H1 (cell line): ENCODE measurements around the gene CASTOR1. TPM values are rescaled to one million over a fixed set of nuclear protein-coding genes. Genes with fewer than 3 reads are reported as not detected.

Experiments used
- CTCF ChIA-PET: fragments of 300-600 bp; sonication (Branson Sonifier 250); formaldehyde crosslinking; loops from one replicate; lab custom pipeline; 2021; ENCODE audit not compliant: partially characterized antibody; lab: Charles Lee
- POLR2A ChIA-PET: fragments of 300-600 bp; sonication (Branson Sonifier 250); formaldehyde crosslinking; loops from one replicate; lab custom pipeline; 2021; ENCODE audit warnings: inconsistent platforms; ENCODE audit not compliant: partially characterized antibody; lab: Charles Lee
- DNase-seq, 2 experiments: peaks; one replicate each; pipeline versions ENCODE4 v3.0.0 to v3.0.0-alpha.2; 2010 to 2022; ENCODE audit warnings: low spot score in 2 of 2, low read depth in 1 of 2, mixed read lengths in 1 of 2
- FAIRE-seq: peaks from 2 replicates; lab custom pipeline; 2011; peaks lifted over from hg19 to GRCh38; lab: Jason Lieb, UNC
- H2AFZ ChIP-seq: 2 replicates; pipeline ENCODE4 v1.8.1; 2012; ENCODE audit warnings: low read length, inconsistent platforms
- H2AK5ac ChIP-seq: 2 replicates; pipeline ENCODE4 v1.6.1; 2013; ENCODE audit warnings: low read depth, low read length
- H2BK120ac ChIP-seq: replicated peaks from 2 replicates; pipeline ENCODE3; 2013; ENCODE audit warnings: low read depth, low read length, inconsistent platforms
- H2BK12ac ChIP-seq: 2 replicates; pipeline ENCODE4 v1.6.1; 2013; ENCODE audit warnings: low read depth, low read length
- H2BK15ac ChIP-seq: 2 replicates; pipeline ENCODE4 v1.6.1; 2013; ENCODE audit warnings: low read length
- H2BK20ac ChIP-seq: 2 replicates; pipeline ENCODE4 v1.6.1; 2013; ENCODE audit warnings: low read length
- H2BK5ac ChIP-seq: 2 replicates; pipeline ENCODE4 v1.6.1; 2013; ENCODE audit warnings: low read depth, low read length
- H3K14ac ChIP-seq: 2 replicates; pipeline ENCODE4 v1.6.1; 2013; ENCODE audit warnings: inconsistent platforms; ENCODE audit not compliant: insufficient read length
- H3K18ac ChIP-seq: 2 replicates; pipeline ENCODE4 v1.6.1; 2013; ENCODE audit warnings: low read length; ENCODE audit errors: extremely low read depth
- H3K23ac ChIP-seq: 2 replicates; pipeline ENCODE4 v1.6.1; 2013; ENCODE audit warnings: inconsistent platforms; ENCODE audit not compliant: insufficient read length
- H3K23me2 ChIP-seq: 2 replicates; pipeline ENCODE4 v1.6.1; 2013; ENCODE audit warnings: low read depth, low read length
- H3K27ac ChIP-seq: 2 replicates; pipeline ENCODE4 v1.6.1; 2011; ENCODE audit warnings: low read depth, low read length, inconsistent platforms
- H3K27me3 ChIP-seq, 4 experiments: replicated peaks in 1 of 4; 1 replicate in 1 of 4; 2 replicates in 3 of 4; pipeline versions ENCODE4 v1.6.1 to v1.8.1; 2011 to 2013; ENCODE audit warnings: low read length in 3 of 4, mild to moderate bottlenecking in 3 of 4, inconsistent platforms in 2 of 4, mixed read lengths in 2 of 4, moderate library complexity in 1 of 4; ENCODE audit not compliant: control insufficient read depth in 3 of 4, insufficient read depth in 3 of 4; ENCODE audit errors: extremely low read depth in 1 of 4
- H3K36me3 ChIP-seq, 4 experiments: 2 replicates each; pipeline versions ENCODE4 v1.6.1 to v1.8.1; 2011 to 2013; ENCODE audit warnings: mild to moderate bottlenecking in 4 of 4, low read length in 3 of 4, moderate library complexity in 2 of 4, control low read depth in 1 of 4, inconsistent platforms in 1 of 4; ENCODE audit not compliant: insufficient read depth in 4 of 4, control insufficient read depth in 2 of 4
- H3K4ac ChIP-seq: replicated peaks from 2 replicates; pipeline ENCODE3; 2013; ENCODE audit warnings: low read length, low read depth, mixed read lengths, inconsistent platforms; ENCODE audit not compliant: insufficient read length
- H3K4me1 ChIP-seq, 4 experiments: replicated peaks in 1 of 4; 1 replicate in 1 of 4; 2 replicates in 3 of 4; pipeline versions ENCODE4 v1.6.1 to v1.8.1; 2011 to 2013; ENCODE audit warnings: low read length in 3 of 4, inconsistent platforms in 2 of 4, mixed read lengths in 1 of 4; ENCODE audit not compliant: insufficient read depth in 4 of 4, control insufficient read depth in 3 of 4
- H3K4me2 ChIP-seq, 2 experiments: 2 replicates each; pipeline versions ENCODE4 v1.6.1 to v1.8.1; 2011 to 2013; ENCODE audit warnings: low read depth in 2 of 2, low read length in 2 of 2, control low read depth in 1 of 2, inconsistent platforms in 1 of 2, mild to moderate bottlenecking in 1 of 2; ENCODE audit not compliant: insufficient read depth in 1 of 2
- H3K4me3 ChIP-seq, 4 experiments: fragments of 200-600, 300-600 bp in 1 of 4; sonication (generic), shearing (Covaris generic), sonication (Bioruptor Twin) in 1 of 4; 2 replicates each; pipeline versions ENCODE4 v1.5.1 to v1.8.1; 2011 to 2016; ENCODE audit warnings: low read length in 4 of 4, low read depth in 3 of 4, control low read depth in 2 of 4, inconsistent platforms in 2 of 4, mild to moderate bottlenecking in 2 of 4, mixed read lengths in 1 of 4, moderate library complexity in 1 of 4; ENCODE audit not compliant: insufficient read depth in 2 of 4; ENCODE audit errors: extremely low read depth in 1 of 4
- H3K56ac ChIP-seq: replicated peaks from 2 replicates; pipeline ENCODE3; 2013; ENCODE audit warnings: low read depth, mild to moderate bottlenecking, mixed read lengths, low read length, inconsistent platforms; ENCODE audit not compliant: insufficient read length
- H3K79me1 ChIP-seq: 2 replicates; pipeline ENCODE4 v1.6.1; 2013; ENCODE audit warnings: low read depth, low read length, control low read depth
- H3K79me2 ChIP-seq, 2 experiments: 2 replicates each; pipeline versions ENCODE4 v1.6.1 to v1.8.1; 2012 to 2013; ENCODE audit warnings: low read length in 2 of 2, mild to moderate bottlenecking in 2 of 2, inconsistent platforms in 1 of 2; ENCODE audit not compliant: insufficient read depth in 2 of 2, control insufficient read depth in 1 of 2
- H3K9ac ChIP-seq, 4 experiments: replicated peaks in 1 of 4; 1 replicate in 1 of 4; 2 replicates in 3 of 4; pipeline versions ENCODE4 v1.6.1 to v1.8.1; 2011 to 2013; ENCODE audit warnings: low read depth in 3 of 4, low read length in 3 of 4, control low read depth in 2 of 4, mild to moderate bottlenecking in 2 of 4, moderate library complexity in 2 of 4, inconsistent platforms in 1 of 4; ENCODE audit errors: extremely low read depth in 1 of 4
- H3K9me3 ChIP-seq, 2 experiments: 2 replicates each; pipeline versions ENCODE4 v1.6.1 to v1.8.1; 2012 to 2013; ENCODE audit warnings: mild to moderate bottlenecking in 2 of 2, moderate library complexity in 2 of 2, control low read depth in 1 of 2, inconsistent platforms in 1 of 2, low read depth in 1 of 2, low read length in 1 of 2, mixed read lengths in 1 of 2; ENCODE audit not compliant: insufficient read depth in 2 of 2
- H4K20me1 ChIP-seq, 2 experiments: replicated peaks in 1 of 2; 2 replicates each; pipeline versions ENCODE3 to v1.8.1; 2011 to 2013; ENCODE audit warnings: inconsistent platforms in 2 of 2, low read length in 2 of 2, mild to moderate bottlenecking in 1 of 2; ENCODE audit not compliant: insufficient read depth in 2 of 2, control insufficient read depth in 1 of 2
- H4K5ac ChIP-seq: 2 replicates; pipeline ENCODE4 v1.6.1; 2013; ENCODE audit warnings: low read length, low read depth, mixed read lengths, inconsistent platforms; ENCODE audit not compliant: insufficient read length
- H4K8ac ChIP-seq: 2 replicates; pipeline ENCODE4 v1.8.0; 2013; ENCODE audit warnings: mild to moderate bottlenecking, moderate library complexity, low read length, inconsistent platforms; ENCODE audit not compliant: insufficient read depth; ENCODE audit errors: extremely low read depth
- H4K91ac ChIP-seq: replicated peaks from 2 replicates; pipeline ENCODE3; 2013; ENCODE audit warnings: low read length, mixed read lengths, inconsistent platforms; ENCODE audit not compliant: insufficient read length
- GTF2F1 ChIP-seq: IDR thresholded peaks from 2 replicates; pipeline ENCODE4 v1.6.1; 2012; ENCODE audit warnings: low read depth, low read length, improper control_type of control experiment, borderline replicate concordance
- WGBS, 2 experiments: shearing (Covaris generic) in 1 of 2; methylation state at CpG; one replicate each; pipeline versions ENCODE4 v1.1.6 to v1.1.7; 2013 to 2015; ENCODE audit warnings: low lambda C conversion rate in 2 of 2, mixed read lengths in 2 of 2, inconsistent platforms in 1 of 2, low coverage in 1 of 2, missing lambda C conversion rate in 1 of 2; ENCODE audit not compliant: insufficient replicate concordance in 2 of 2, insufficient coverage in 1 of 2, insufficient read length in 1 of 2; ENCODE audit errors: extremely low coverage in 1 of 2, missing lambda C conversion rate in 1 of 2; 5-methylcytosine and 5-hydroxymethylcytosine counted together
- polyA plus RNA-seq, 7 experiments: library from polyadenylated mRNA; depleted of rRNA in 3 of 7; stranded (reverse) in 5 of 7; unstranded in 2 of 7; fragments of >200 nt in 5 of 7; fragments of 200-250 nt in 2 of 7; gene quantifications; 1 replicate in 5 of 7; 2 replicates in 1 of 7; 4 replicates in 1 of 7; pipeline versions ENCODE4 v1.2.1 to v1.2.3, GENCODE V29; 2011 to 2013; ENCODE audit warnings: missing spikeins in 2 of 7, mixed read lengths in 2 of 7
- total RNA-seq: library from RNA; stranded (reverse); fragmentation: NEBNext Ultra II Directional; extraction: Animal tissue kit (Norgen Biotek cat#: 25700); gene quantifications from 2 replicates; pipeline ENCODE4 v1.2.1, GENCODE V29; 2021

CASTOR1 gene
- total and polyA plus RNA-seq, 2 of the 8 experiments (the other 6 are each of a cell fraction or from before 2014, with no cell fraction given) = 10.3 to 36.0 TPM

- H4K5ac ChIP-seq = no peak overlapping the region
- DNase-seq = no peak
- H4K8ac ChIP-seq = no peak overlapping the region
- H3K4me2 ChIP-seq = no peak overlapping the region
- H3K9ac ChIP-seq = no peak overlapping the region
- H2BK12ac ChIP-seq = 0 out of 2 replicates have a peak overlapping the region, but pooled peaks have one; percentile 40
- H3K4ac ChIP-seq = no peak overlapping the region
- peaks cover 8 to 29% (median 18%) of the 10 kb centered on the region in 4 experiments for H3K4me1 ChIP-seq
- no peak overlapping the region for H3K23ac ChIP-seq
- WGBS, 2 experiments = 96% methylated on average over 5 of the region's 5 CpGs; no CpG with 5 or more reads in 1 of the 2 experiments
- no peaks in the 10 kb centered on the region for H3K79me1 ChIP-seq
- no peaks in the 10 kb centered on the region for H3K36me3 ChIP-seq
- H3K9me3 ChIP-seq = no peaks in the 10 kb centered on the region
- H4K20me1 ChIP-seq = no peaks in the 10 kb centered on the region
- no peaks in the 10 kb centered on the region for H3K23me2 ChIP-seq
- TF ChIP-seq GTF2F1 = no peak
- H3K56ac ChIP-seq = no peak overlapping the region
- H3K4me3 ChIP-seq = no peak overlapping the region
- FAIRE-seq = no peak
- H2AFZ ChIP-seq = no peak overlapping the region
- H2BK5ac ChIP-seq = no peak overlapping the region
- no peaks in the 10 kb centered on the region for H3K27me3 ChIP-seq
- POLR2A ChIA-PET = interaction anchor here (0.9 to 1.4 kb wide), 2 partner anchors 9 to 12 kb away, joined by 3 to 5 read pairs; no protein-coding TSS in a partner anchor
- no peak overlapping the region for H3K27ac ChIP-seq
- H2BK15ac ChIP-seq = no peak overlapping the region
- no peak overlapping the region for H2AK5ac ChIP-seq
- H3K79me2 ChIP-seq = no peaks in the 10 kb centered on the region
- H3K18ac ChIP-seq = no peak overlapping the region
- no peak overlapping the region for H3K14ac ChIP-seq
- CTCF ChIA-PET = interaction anchor here (0.9 to 4.7 kb wide), 3 partner anchors 22 to 129 kb away, joined by 3 to 23 read pairs (median 3); no protein-coding TSS in a partner anchor
- no peak overlapping the region for H4K91ac ChIP-seq
- no peak overlapping the region for H2BK20ac ChIP-seq
- no peak overlapping the region for H2BK120ac ChIP-seq
Observed at GRCh38 chr22:30236875-30237274, 52.4 kb downstream of the CASTOR1 start.
